Cardiac muscle cell (in vitro differentiated cells and primary cell): ENCODE results near the gene NRP1. TPM values are rescaled to one million over a fixed set of nuclear protein-coding genes. Genes with fewer than 3 reads are reported as not detected.

Experiments
- DNase-seq, 2 donors: peaks; one replicate each; pipeline versions ENCODE4 v3.0.0 to v3.0.0-alpha.2; 2010 to 2017; ENCODE audit warnings: low read depth in 1 of 2, low spot score in 1 of 2
- H3K27ac ChIP-seq: fragments of 200-600 bp; sonication (generic); 2 replicates; pipeline ENCODE4 v1.5.1; 2016
- H3K27me3 ChIP-seq: fragments of 200-600 bp; sonication (generic); 2 replicates; pipeline ENCODE4 v1.6.0; 2016; ENCODE audit warnings: control low read depth
- H3K36me3 ChIP-seq: fragments of 200-600 bp; sonication (generic); 2 replicates; pipeline ENCODE4 v1.5.1; 2016; ENCODE audit warnings: control low read depth
- H3K4me1 ChIP-seq: fragments of 200-600 bp; sonication (generic); 2 replicates; pipeline ENCODE4 v1.8.1; 2017; ENCODE audit warnings: low read depth, mild to moderate bottlenecking, mixed run types
- H3K4me3 ChIP-seq: fragments of 200-600 bp; sonication (generic); 2 replicates; pipeline ENCODE4 v1.5.1; 2016; ENCODE audit warnings: mild to moderate bottlenecking
- H3K9me3 ChIP-seq: fragments of 200-600 bp; sonication (generic); 2 replicates; pipeline ENCODE4 v1.5.1; 2017; ENCODE audit warnings: low read depth, mild to moderate bottlenecking, control low read depth
- polyA plus RNA-seq: library from polyadenylated mRNA; unstranded; fragments of >200 nt; fragmentation: Nextera tagmentation; extraction: Ambion mirVana; gene quantifications from 2 replicates; pipeline ENCODE4 v1.2.1, GENCODE V29; 2016
- total RNA-seq: library from RNA; depleted of rRNA; stranded (reverse); fragments of >200 nt; gene quantifications from 2 replicates; pipeline ENCODE4 v1.2.3, GENCODE V29; 2016
- TF ChIP-seq, protein P1 (sequence below): IDR thresholded peaks from 2 replicates; pipeline ENCODE4 v1.5.1; 2012; ENCODE audit warnings: low read depth, mild to moderate bottlenecking, low read length

The NRP1 gene
- total and polyA plus RNA-seq, 2 experiments from 2014 or later = 145 to 327 TPM

DNA sequence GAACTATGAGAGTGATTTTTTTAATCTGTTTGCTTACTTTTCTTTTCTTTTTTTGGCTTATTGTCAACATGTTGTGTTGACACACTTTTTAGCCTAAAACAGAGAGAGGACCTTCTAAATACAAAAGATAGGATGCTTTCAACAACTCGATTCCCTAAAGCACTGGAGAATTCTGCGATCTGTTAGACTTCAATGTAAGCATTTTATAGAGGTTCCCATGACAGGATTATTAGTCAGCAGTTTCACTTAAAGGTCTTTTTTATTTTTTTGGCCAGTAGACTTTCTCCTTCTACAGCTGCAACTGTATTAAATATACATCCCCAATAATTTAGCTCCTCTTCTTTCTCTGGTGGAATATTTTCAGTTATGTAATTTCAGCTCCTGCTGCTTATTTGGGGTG lies 12.7 kb upstream of the NRP1 start:
- H3K27me3 ChIP-seq = no peaks in the 10 kb centered on the region
- peaks cover 11% of the 10 kb centered on the region for H3K4me1 ChIP-seq
- TF ChIP-seq, protein P1, sequence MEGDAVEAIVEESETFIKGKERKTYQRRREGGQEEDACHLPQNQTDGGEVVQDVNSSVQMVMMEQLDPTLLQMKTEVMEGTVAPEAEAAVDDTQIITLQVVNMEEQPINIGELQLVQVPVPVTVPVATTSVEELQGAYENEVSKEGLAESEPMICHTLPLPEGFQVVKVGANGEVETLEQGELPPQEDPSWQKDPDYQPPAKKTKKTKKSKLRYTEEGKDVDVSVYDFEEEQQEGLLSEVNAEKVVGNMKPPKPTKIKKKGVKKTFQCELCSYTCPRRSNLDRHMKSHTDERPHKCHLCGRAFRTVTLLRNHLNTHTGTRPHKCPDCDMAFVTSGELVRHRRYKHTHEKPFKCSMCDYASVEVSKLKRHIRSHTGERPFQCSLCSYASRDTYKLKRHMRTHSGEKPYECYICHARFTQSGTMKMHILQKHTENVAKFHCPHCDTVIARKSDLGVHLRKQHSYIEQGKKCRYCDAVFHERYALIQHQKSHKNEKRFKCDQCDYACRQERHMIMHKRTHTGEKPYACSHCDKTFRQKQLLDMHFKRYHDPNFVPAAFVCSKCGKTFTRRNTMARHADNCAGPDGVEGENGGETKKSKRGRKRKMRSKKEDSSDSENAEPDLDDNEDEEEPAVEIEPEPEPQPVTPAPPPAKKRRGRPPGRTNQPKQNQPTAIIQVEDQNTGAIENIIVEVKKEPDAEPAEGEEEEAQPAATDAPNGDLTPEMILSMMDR = no peak
- no peak for DNase-seq
- H3K27ac ChIP-seq = no peak overlapping the region
- H3K4me3 ChIP-seq = no peak overlapping the region
- no peaks in the 10 kb centered on the region for H3K36me3 ChIP-seq
- no peaks in the 10 kb centered on the region for H3K9me3 ChIP-seq

DNA sequence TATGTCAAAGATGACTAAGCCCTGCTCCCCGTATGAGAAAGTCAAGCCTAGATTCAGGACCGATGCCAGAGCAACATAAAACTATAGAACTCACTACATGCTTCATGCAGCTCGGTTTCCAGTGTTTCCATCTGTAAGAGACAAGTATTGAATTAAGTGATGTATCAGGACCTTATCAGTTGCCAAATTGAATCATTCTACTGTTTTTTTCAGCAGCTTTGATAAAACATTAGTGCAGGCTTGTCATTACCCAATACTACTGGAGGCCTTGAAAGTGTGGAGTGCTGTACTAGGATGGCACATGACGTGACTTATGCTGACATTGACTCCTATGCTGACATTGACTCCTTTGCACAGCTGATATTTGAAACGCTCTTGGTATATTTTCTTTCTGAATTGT lies 10.8 kb upstream of the NRP1 start:
- no peak for DNase-seq
- no peaks in the 10 kb centered on the region for H3K9me3 ChIP-seq
- no peak overlapping the region for H3K4me3 ChIP-seq
- H3K27me3 ChIP-seq = no peaks in the 10 kb centered on the region
- TF ChIP-seq, protein P1 = no peak
- H3K4me1 ChIP-seq = peaks cover 25% of the 10 kb centered on the region
- H3K36me3 ChIP-seq = no peaks in the 10 kb centered on the region
- H3K27ac ChIP-seq = no peak overlapping the region

- Histone ChIP-seq H3K4me3 (no peak overlapping the region), H3K27me3 (no peaks in the 10 kb centered on the region), H3K36me3 (no peaks in the 10 kb centered on the region), H3K9me3 (no peaks in the 10 kb centered on the region), H3K4me1 (peaks cover 24% of the 10 kb centered on the region), H3K27ac (no peak overlapping the region)
- TF ChIP-seq, protein P1 = no peak
- no peak for DNase-seq
These were observed 10.2 kb upstream of the NRP1 start for GRCh38 chr10:33344676-33345075.

GRCh38 chr10:33341637-33342036 lies 7.2 kb upstream of the NRP1 start:
- DNase-seq = no peak
- Histone ChIP-seq H3K36me3 (no peaks in the 10 kb centered on the region), H3K27ac (no peak overlapping the region), H3K4me3 (no peak overlapping the region), H3K4me1 (peaks cover 27% of the 10 kb centered on the region), H3K9me3 (no peaks in the 10 kb centered on the region), H3K27me3 (no peaks in the 10 kb centered on the region)
- TF ChIP-seq, protein P1 = no peak

- peak; percentile 81 to 92 for DNase-seq
- peak overlapping the region; percentile 96 for H3K27ac ChIP-seq
These were observed 3.0 kb upstream of the NRP1 start for GRCh38 chr10:33337326-33337957.

More at GRCh38 chr10:33337326-33337957, 3.0 kb upstream of the NRP1 start:
- Histone ChIP-seq H3K27me3 (no peaks in the 10 kb centered on the region), H3K36me3 (no peaks in the 10 kb centered on the region), H3K9me3 (no peaks in the 10 kb centered on the region), H3K4me1 (peaks cover 26% of the 10 kb centered on the region), H3K4me3 (peak overlapping the region; percentile 95)
- TF ChIP-seq, protein P1 = peak; percentile 11
